ENCODE data around the gene C14orf119. TPM values are rescaled to one million over a fixed set of nuclear protein-coding genes. Genes with fewer than 3 reads are reported as not detected.

C14orf119 gene
- total RNA-seq, 1 donor from 2014 or later: 53.0 TPM

GRCh38 chr14:23055147-23055550 is 40.2 kb upstream of the C14orf119 start:
- no peak overlapping the region for H3K27ac Mint-ChIP-seq
- no peaks in the 10 kb centered on the region for H3K27me3 Mint-ChIP-seq
- no peak overlapping the region for H3K4me3 Mint-ChIP-seq
- H3K9me3 Mint-ChIP-seq: no peaks in the 10 kb centered on the region
- DNase-seq (ENCODE audit: extremely low spot score, unreplicated experiment): no peak
- H3K36me3 Mint-ChIP-seq: no peaks in the 10 kb centered on the region
- H3K4me1 Mint-ChIP-seq (ENCODE audit: unreplicated experiment): peaks cover 14% of the 10 kb centered on the region
- TF ChIP-seq CTCF (conservative IDR thresholded peaks at IDR 0.05): no peak

GRCh38 chr14:23055621-23056144 is 39.6 kb upstream of the C14orf119 start:
- Mint-ChIP-seq H3K9me3 (no peaks in the 10 kb centered on the region), H3K4me3 (peak overlapping the region; percentile 97)

GRCh38 chr14:23056145-23056955 is 39.0 kb upstream of the C14orf119 start:
- Mint-ChIP-seq H3K27ac (peak overlapping the region; percentile 89), H3K36me3 (no peaks in the 10 kb centered on the region), H3K4me1 (ENCODE audit: unreplicated experiment) (peaks cover 14% of the 10 kb centered on the region), H3K27me3 (no peaks in the 10 kb centered on the region), H3K4me3 (peak overlapping the region; percentile 97), H3K9me3 (no peaks in the 10 kb centered on the region)
- TF ChIP-seq CTCF (conservative IDR thresholded peaks at IDR 0.05): peak; percentile 82
- no peak for DNase-seq (ENCODE audit: extremely low spot score, unreplicated experiment)

More at GRCh38 chr14:23055621-23056144, 39.6 kb upstream of the C14orf119 start:
- H3K27me3 Mint-ChIP-seq: no peaks in the 10 kb centered on the region
- no peaks in the 10 kb centered on the region for H3K36me3 Mint-ChIP-seq
- peak overlapping the region; percentile 89 for H3K27ac Mint-ChIP-seq
- TF ChIP-seq CTCF (conservative IDR thresholded peaks at IDR 0.05): no peak
- peaks cover 14% of the 10 kb centered on the region for H3K4me1 Mint-ChIP-seq (ENCODE audit: unreplicated experiment)
- no peak for DNase-seq (ENCODE audit: extremely low spot score, unreplicated experiment)

- H3K4me3 Mint-ChIP-seq: peak within 1 kb of the TSS; percentile 97
- H3K27ac Mint-ChIP-seq: peak within 1 kb of the TSS; percentile 89
- H3K36me3 Mint-ChIP-seq: peaks cover 2% of the 10 kb centered on the region
- DNase-seq (ENCODE audit: extremely low spot score, unreplicated experiment): peak; percentile 82
- no peaks in the 10 kb centered on the region for H3K9me3 Mint-ChIP-seq
- H3K27me3 Mint-ChIP-seq: no peaks in the 10 kb centered on the region
- peaks cover 16% of the 10 kb centered on the region for H3K4me1 Mint-ChIP-seq (ENCODE audit: unreplicated experiment)
- no peak for TF ChIP-seq CTCF (conservative IDR thresholded peaks at IDR 0.05)
Measured at GRCh38 chr14:23056956-23057756, 38.1 kb upstream of the C14orf119 start, which contains the start of gene CDH24. Gene CDH24, minus strand, starts transcription at chr14:23057520. Its CDS starts 1,787 bp downstream, at chr14:23055733.

GRCh38 chr14:23057757-23058653 is 37.3 kb upstream of the C14orf119 start:
- H3K9me3 Mint-ChIP-seq: no peaks in the 10 kb centered on the region
- peaks cover 11% of the 10 kb centered on the region for H3K36me3 Mint-ChIP-seq
- H3K27ac Mint-ChIP-seq: peak overlapping the region; percentile 83
- H3K4me1 Mint-ChIP-seq (ENCODE audit: unreplicated experiment): peaks cover 20% of the 10 kb centered on the region
- H3K27me3 Mint-ChIP-seq: no peaks in the 10 kb centered on the region
- peak overlapping the region; percentile 90 for H3K4me3 Mint-ChIP-seq
- peak; percentile 99 for TF ChIP-seq CTCF (conservative IDR thresholded peaks at IDR 0.05)
- peak; percentile 93 for DNase-seq (ENCODE audit: extremely low spot score, unreplicated experiment)

Data from type B pancreatic cell (in vitro differentiated cells).